ENCODE measurements around the gene WDR5. TPM values are rescaled to one million over a fixed set of nuclear protein-coding genes. Genes with fewer than 3 reads are reported as not detected.

The WDR5 gene
- total and polyA plus RNA-seq, 2 experiments from 2014 or later, result 37.0 to 56.6 TPM

- no peak for TF ChIP-seq CTCF (conservative IDR thresholded peaks at IDR 0.05; ENCODE audit: low read depth in 2 of 2)
- no peak for TF ChIP-seq ZNF462 (CRISPR knock-in tag; IDR thresholded peaks at IDR 0.05)
- no peak for TF ChIP-seq EZH2 (IDR thresholded peaks at IDR 0.05; ENCODE audit: low read depth, unreplicated experiment)
Observed at GRCh38 chr9:134130503-134131375, 5.1 kb upstream of the WDR5 start (continued).

- no peaks in the 10 kb centered on the region for H3F3A ChIP-seq (replicated peaks; ENCODE audit: low read depth)
- Mint-ChIP-seq H3K4me1 (peaks cover 34% of the 10 kb centered on the region), H3K9me3 (no peaks in the 10 kb centered on the region), H3K36me3 (ENCODE audit: low read depth) (no peaks in the 10 kb centered on the region), H3K27me3 (ENCODE audit: insufficient read depth, low read depth, poor library complexity) (peaks cover 15% of the 10 kb centered on the region), H3K4me3 (peak overlapping the region; percentile 0; the same call in 1 of the 3 replicates), H3K27ac (peak overlapping the region; percentile 90)
- no peaks in the 10 kb centered on the region for H4K20me1 ChIP-seq (replicated peaks; ENCODE audit: insufficient read depth)
- H3K4me2 ChIP-seq, result peak overlapping the region; percentile 65; the same call in 1 of the 2 replicates
- peak overlapping the region; percentile 4; the same call in 1 of the 2 replicates for H3K4me3 ChIP-seq
- no peaks in the 10 kb centered on the region for H3K9me2 ChIP-seq (ENCODE audit: insufficient read depth)
- TF ChIP-seq CREB1 (CRISPR knock-in tag; IDR thresholded peaks at IDR 0.05; ENCODE audit: low read depth) (no peak), JUNB (IDR thresholded peaks at IDR 0.05; ENCODE audit: unreplicated experiment) (no peak), STAT1 (IDR thresholded peaks at IDR 0.05; ENCODE audit: unreplicated experiment) (no peak), ETS1 (IDR thresholded peaks at IDR 0.05) (no peak), ZNF331 (CRISPR knock-in tag; IDR thresholded peaks at IDR 0.05; ENCODE audit: low read depth) (no peak), EZH2 (IDR thresholded peaks at IDR 0.05; ENCODE audit: low read depth, unreplicated experiment) (no peak), CTCF (conservative IDR thresholded peaks at IDR 0.05; ENCODE audit: low read depth in 2 of 2) (no peak)
- DNase-seq (ENCODE audit: low spot score), result peak; percentile 24
- peaks cover 4% of the 10 kb centered on the region for H3K79me2 ChIP-seq (replicated peaks; ENCODE audit: insufficient read depth)
- no peak overlapping the region for H2AFZ ChIP-seq
- peaks cover 26% of the 10 kb centered on the region for H3K4me1 ChIP-seq (ENCODE audit: insufficient read depth)
- H3K27me3 ChIP-seq (ENCODE audit: insufficient read depth), result no peaks in the 10 kb centered on the region
- ATAC-seq, result no peak
- no peaks in the 10 kb centered on the region for H3K36me3 ChIP-seq (ENCODE audit: insufficient read depth)
- H3K27ac ChIP-seq (ENCODE audit: low read depth), result peak overlapping the region; percentile 78
Observed at GRCh38 chr9:134131471-134132207, 4.2 kb upstream of the WDR5 start.
